Measurements from ENCODE around the gene TRMT1.

TRMT1 gene

GRCh38 chr19:13069415-13070359 is 46.9 kb downstream of the TRMT1 start:
- no peak for DNase-seq

- no peak for DNase-seq
Observed at GRCh38 chr19:13068085-13068846, 48.3 kb downstream of the TRMT1 start.

- DNase-seq: no peak
Observed at GRCh38 chr19:13066933-13067807, 49.4 kb downstream of the TRMT1 start.

GRCh38 chr19:13066226-13066625 is 50.3 kb downstream of the TRMT1 start:
- no peak for DNase-seq

- DNase-seq: no peak
Observed at GRCh38 chr19:13064092-13064489, 52.4 kb downstream of the TRMT1 start.

- DNase-seq: no peak
Observed at GRCh38 chr19:13063461-13064091, 53.0 kb downstream of the TRMT1 start.

- DNase-seq: no peak
Observed at GRCh38 chr19:13062317-13062716, 54.2 kb downstream of the TRMT1 start.

- peak; percentile 69 for DNase-seq
Observed at GRCh38 chr19:13060964-13061927, 55.3 kb downstream of the TRMT1 start.

- DNase-seq: no peak
Observed at GRCh38 chr19:13060233-13060963, 56.1 kb downstream of the TRMT1 start.

- DNase-seq: no peak
Observed at GRCh38 chr19:13058951-13059660, 57.4 kb downstream of the TRMT1 start.

- no peak for DNase-seq
Observed at GRCh38 chr19:13057744-13058143, 58.8 kb downstream of the TRMT1 start.

GRCh38 chr19:13057147-13057572 is 59.4 kb downstream of the TRMT1 start:
- no peak for DNase-seq

- no peak for DNase-seq
Observed at GRCh38 chr19:13056052-13056660, 60.4 kb downstream of the TRMT1 start.

GRCh38 chr19:13055213-13056051 is 61.1 kb downstream of the TRMT1 start:
- no peak for DNase-seq
